ENCODE data around the gene CPHXL2. TPM values are rescaled to one million over a fixed set of nuclear protein-coding genes. Genes with fewer than 3 reads are reported as not detected.
A peak's percentile ranks its signal among the peaks of the same experiment; 100 is the strongest.

The CPHXL2 gene
- total and polyA plus RNA-seq, 5 experiments from 2014 or later = not detected

- Mint-ChIP-seq H3K4me1 (peaks cover 14 to 41% (median 28%) of the 10 kb centered on the region in 4 donors), H3K9me3 (no peaks in the 10 kb centered on the region), H3K36me3 (peaks cover 4 to 86% (median 32%) of the 10 kb centered on the region in 3 donors), H3K27me3 (no peaks in the 10 kb centered on the region), H3K4me3 (peak overlapping the region in 5 of 10 donors; percentile 4 to 62 (median 18)), H3K27ac (peak overlapping the region in 8 of 10 donors; percentile 67 to 87 (median 83))
- DNase-seq (no peak), ATAC-seq (peak in 1 of 2 donors; percentile 37)
- POLR2A ChIA-PET = interaction anchor here (1.0 kb wide), 1 partner anchor 32 kb away, joined by 5 read pairs; no protein-coding TSS in a partner anchor
These were observed 60.2 kb downstream of the CPHXL2 start for GRCh38 chr16:75616521-75617010.

GRCh38 chr16:75615619-75616018, 61.2 kb downstream of the CPHXL2 start:
- Mint-ChIP-seq H3K27ac (peak overlapping the region in 6 of 10 donors; percentile 40 to 87 (median 82)), H3K4me1 (peaks cover 6 to 32% (median 18%) of the 10 kb centered on the region in 4 donors), H3K9me3 (no peaks in the 10 kb centered on the region), H3K4me3 (peak overlapping the region in 1 of 10 donors; percentile 62), H3K36me3 (peaks cover 4 to 87% (median 32%) of the 10 kb centered on the region in 3 donors), H3K27me3 (no peaks in the 10 kb centered on the region)
- no peak for DNase-seq
- POLR2A ChIA-PET = interaction anchor here (1.0 to 1.1 kb wide), 2 partner anchors 32 to 33 kb away, joined by 3 to 5 read pairs; partner anchors contain the start of genes KARS1 and TERF2IP
- ATAC-seq = no peak

- Mint-ChIP-seq H3K9me3 (no peaks in the 10 kb centered on the region), H3K36me3 (peaks cover 4 to 90% (median 35%) of the 10 kb centered on the region in 3 donors), H3K27ac (peak overlapping the region in 2 of 10 donors; percentile 40 to 47), H3K4me1 (peaks cover 2 to 24% (median 13%) of the 10 kb centered on the region in 4 donors), H3K4me3 (no peak overlapping the region), H3K27me3 (no peaks in the 10 kb centered on the region)
- ATAC-seq = no peak
- POLR2A ChIA-PET = interaction anchor here (1.1 kb wide), 1 partner anchor 33 kb away, joined by 3 read pairs; the partner anchor contains the start of genes KARS1 and TERF2IP
- DNase-seq = no peak
These were observed 62.5 kb downstream of the CPHXL2 start for GRCh38 chr16:75614066-75614897.

Other genes starting within 250 kb of the CPHXL2 start
- gene CFDP1, start 243.5 kb downstream of the CPHXL2 start, total RNA-seq = 10 to 100 TPM; 34.9 to 39.0 TPM
- 10 to 100 TPM; 34.3 to 36.8 (median 34.5) TPM for gene CFDP1, start 243.5 kb downstream of the CPHXL2 start, polyA plus RNA-seq
- 10 to 100 TPM; 42.3 to 53.2 TPM for gene TMEM170A, start 212.3 kb downstream of the CPHXL2 start, total RNA-seq
- 10 to 100 TPM; 32.8 to 45.1 (median 33.8) TPM for gene TMEM170A, start 212.3 kb downstream of the CPHXL2 start, polyA plus RNA-seq
- gene CHST6, start 181.6 kb downstream of the CPHXL2 start, total RNA-seq = not detected
- gene CHST6, start 181.6 kb downstream of the CPHXL2 start, polyA plus RNA-seq = not detected
- gene CHST5, start 140.9 kb downstream of the CPHXL2 start, total RNA-seq = not detected
- not detected for gene CHST5, start 140.9 kb downstream of the CPHXL2 start, polyA plus RNA-seq
- 1 to 10 TPM; 2.4 to 2.9 TPM for gene TMEM231, start 120.8 kb downstream of the CPHXL2 start, total RNA-seq
- gene TMEM231, start 120.8 kb downstream of the CPHXL2 start, polyA plus RNA-seq = 1 to 10 TPM in 1 of 3 donors, under 1 TPM in 2; 0.95 to 1.4 (median 0.99) TPM
- 10 to 100 TPM; 76.5 to 84.6 TPM for gene GABARAPL2, start 110.6 kb downstream of the CPHXL2 start, total RNA-seq
- 100 to 1,000 TPM; 226 to 291 (median 250) TPM for gene GABARAPL2, start 110.6 kb downstream of the CPHXL2 start, polyA plus RNA-seq
- 10 to 100 TPM; 66.6 to 69.6 TPM for gene ADAT1, start 53.7 kb downstream of the CPHXL2 start, total RNA-seq
- gene ADAT1, start 53.7 kb downstream of the CPHXL2 start, polyA plus RNA-seq = 10 to 100 TPM; 35.0 to 41.5 (median 39.8) TPM
- 100 to 1,000 TPM; 140 to 142 TPM for gene KARS1, start 29.3 kb downstream of the CPHXL2 start, total RNA-seq
- 100 to 1,000 TPM; 194 to 214 (median 209) TPM for gene KARS1, start 29.3 kb downstream of the CPHXL2 start, polyA plus RNA-seq
- gene TERF2IP, start 29.2 kb downstream of the CPHXL2 start, total RNA-seq = 10 to 100 TPM; 89.8 to 92.1 TPM
- 100 to 1,000 TPM in 2 of 3 donors, 10 to 100 TPM in 1; 96.4 to 137 (median 125) TPM for gene TERF2IP, start 29.2 kb downstream of the CPHXL2 start, polyA plus RNA-seq
- gene DUXB, start 24.5 kb upstream of the CPHXL2 start, total RNA-seq = not detected
- not detected for gene DUXB, start 24.5 kb upstream of the CPHXL2 start, polyA plus RNA-seq
- gene CPHXL, start 49.5 kb upstream of the CPHXL2 start, total RNA-seq = not detected
- gene CPHXL, start 49.5 kb upstream of the CPHXL2 start, polyA plus RNA-seq = not detected

All from naive thymus-derived CD8-positive, alpha-beta T cell (primary cell).